ENCODE results near the gene EPN2. TPM values are rescaled to one million over a fixed set of nuclear protein-coding genes. Genes with fewer than 3 reads are reported as not detected.
A peak's percentile ranks its signal among the peaks of the same experiment; 100 is the strongest.
"Not testable (repeated sequence)": the region's sequence is repeated elsewhere in the genome, so short reads cannot be mapped to it uniquely, and the experiment has no call there.

The EPN2 gene
- total RNA-seq, 3 donors from 2014 or later = 6.1 to 9.5 (median 7.2) TPM

- Mint-ChIP-seq H3K9me3 (no peaks in the 10 kb centered on the region), H3K4me1 (ENCODE audit: low read depth) (peaks cover 5% of the 10 kb centered on the region), H3K36me3 (ENCODE audit: insufficient read depth) (no peaks in the 10 kb centered on the region), H3K27me3 (ENCODE audit: low read depth) (no peaks in the 10 kb centered on the region), H3K4me3 (no peak overlapping the region)
- no peak for DNase-seq
- no peak for ATAC-seq
These were observed 31.4 kb downstream of the EPN2 start for GRCh38 chr17:19268611-19269010.

GRCh38 chr17:19269106-19269505 lies 31.9 kb downstream of the EPN2 start:
- Mint-ChIP-seq H3K27me3 (ENCODE audit: low read depth) (no peaks in the 10 kb centered on the region), H3K9me3 (no peaks in the 10 kb centered on the region), H3K4me1 (ENCODE audit: low read depth) (peaks cover 4% of the 10 kb centered on the region), H3K36me3 (ENCODE audit: insufficient read depth) (peaks cover 4% of the 10 kb centered on the region), H3K4me3 (no peak overlapping the region)
- DNase-seq (no peak), ATAC-seq (no peak)

GRCh38 chr17:19269641-19270040 lies 32.5 kb downstream of the EPN2 start:
- H3K9me3 Mint-ChIP-seq = no peaks in the 10 kb centered on the region
- H3K36me3 Mint-ChIP-seq (ENCODE audit: insufficient read depth) = peaks cover 4% of the 10 kb centered on the region
- H3K4me1 Mint-ChIP-seq (ENCODE audit: low read depth) = peaks cover 4% of the 10 kb centered on the region
- DNase-seq (no peak), ATAC-seq (no peak)
- no peaks in the 10 kb centered on the region for H3K27me3 Mint-ChIP-seq (ENCODE audit: low read depth)
- no peak overlapping the region for H3K4me3 Mint-ChIP-seq

GRCh38 chr17:19270347-19270703 lies 33.2 kb downstream of the EPN2 start:
- Mint-ChIP-seq H3K36me3 (ENCODE audit: insufficient read depth) (peaks cover 4% of the 10 kb centered on the region), H3K27me3 (ENCODE audit: low read depth) (no peaks in the 10 kb centered on the region), H3K4me1 (ENCODE audit: low read depth) (peaks cover 4% of the 10 kb centered on the region), H3K9me3 (no peaks in the 10 kb centered on the region), H3K4me3 (no peak overlapping the region)
- DNase-seq (no peak), ATAC-seq (no peak)

GRCh38 chr17:19270704-19271611 lies 33.8 kb downstream of the EPN2 start:
- no peak for ATAC-seq
- Mint-ChIP-seq H3K9me3 (no peaks in the 10 kb centered on the region), H3K36me3 (ENCODE audit: insufficient read depth) (peaks cover 4% of the 10 kb centered on the region), H3K4me3 (no peak overlapping the region), H3K4me1 (ENCODE audit: low read depth) (peaks cover 4% of the 10 kb centered on the region), H3K27me3 (ENCODE audit: low read depth) (no peaks in the 10 kb centered on the region)
- DNase-seq = no peak

- H3K4me3 Mint-ChIP-seq = no peak overlapping the region
- peaks cover 4% of the 10 kb centered on the region for H3K36me3 Mint-ChIP-seq (ENCODE audit: insufficient read depth)
- H3K9me3 Mint-ChIP-seq = no peaks in the 10 kb centered on the region
- ATAC-seq = no peak
- peaks cover 4% of the 10 kb centered on the region for H3K4me1 Mint-ChIP-seq (ENCODE audit: low read depth)
- DNase-seq = no peak
- H3K27me3 Mint-ChIP-seq (ENCODE audit: low read depth) = no peaks in the 10 kb centered on the region
These were observed 34.7 kb downstream of the EPN2 start for GRCh38 chr17:19271780-19272357.

GRCh38 chr17:19273731-19274130 lies 36.6 kb downstream of the EPN2 start:
- H3K4me3 Mint-ChIP-seq = no peak overlapping the region
- peaks cover 4% of the 10 kb centered on the region for H3K4me1 Mint-ChIP-seq (ENCODE audit: low read depth)
- H3K27me3 Mint-ChIP-seq (ENCODE audit: low read depth) = no peaks in the 10 kb centered on the region
- ATAC-seq (no peak), DNase-seq (no peak)
- H3K36me3 Mint-ChIP-seq (ENCODE audit: insufficient read depth) = peaks cover 4% of the 10 kb centered on the region
- H3K9me3 Mint-ChIP-seq = no peaks in the 10 kb centered on the region

- DNase-seq (no peak), ATAC-seq (no peak)
- H3K4me1 Mint-ChIP-seq (ENCODE audit: low read depth) = no peaks in the 10 kb centered on the region
- H3K27me3 Mint-ChIP-seq (ENCODE audit: low read depth) = no peaks in the 10 kb centered on the region
- no peak overlapping the region for H3K4me3 Mint-ChIP-seq
- no peaks in the 10 kb centered on the region for H3K9me3 Mint-ChIP-seq
- H3K36me3 Mint-ChIP-seq (ENCODE audit: insufficient read depth) = peaks cover 4% of the 10 kb centered on the region
These were observed 37.7 kb downstream of the EPN2 start for GRCh38 chr17:19274893-19275292.

- peaks cover 4% of the 10 kb centered on the region for H3K36me3 Mint-ChIP-seq (ENCODE audit: insufficient read depth)
- no peaks in the 10 kb centered on the region for H3K9me3 Mint-ChIP-seq
- H3K4me3 Mint-ChIP-seq = no peak overlapping the region
- ATAC-seq (no peak), DNase-seq (no peak)
- no peaks in the 10 kb centered on the region for H3K4me1 Mint-ChIP-seq (ENCODE audit: low read depth)
- no peaks in the 10 kb centered on the region for H3K27me3 Mint-ChIP-seq (ENCODE audit: low read depth)
These were observed 38.4 kb downstream of the EPN2 start for GRCh38 chr17:19275457-19276127.

- DNase-seq; ATAC-seq; H3K4me3 Mint-ChIP-seq; H3K36me3 Mint-ChIP-seq (ENCODE audit: insufficient read depth); H3K4me1 Mint-ChIP-seq (ENCODE audit: low read depth); H3K9me3 Mint-ChIP-seq; H3K27me3 Mint-ChIP-seq (ENCODE audit: low read depth): not testable (repeated sequence)
These were observed 41.1 kb downstream of the EPN2 start for GRCh38 chr17:19278284-19278683.

GRCh38 chr17:19278729-19279128 lies 41.6 kb downstream of the EPN2 start:
- H3K27me3 Mint-ChIP-seq (ENCODE audit: low read depth) = no peaks in the 10 kb centered on the region
- no peaks in the 10 kb centered on the region for H3K9me3 Mint-ChIP-seq
- peaks cover 1% of the 10 kb centered on the region for H3K4me1 Mint-ChIP-seq (ENCODE audit: low read depth)
- DNase-seq = no peak
- no peak for ATAC-seq
- peaks cover 4% of the 10 kb centered on the region for H3K36me3 Mint-ChIP-seq (ENCODE audit: insufficient read depth)
- no peak overlapping the region for H3K4me3 Mint-ChIP-seq

GRCh38 chr17:19281161-19281560 lies 44.0 kb downstream of the EPN2 start:
- ATAC-seq (no peak), DNase-seq (no peak)
- peaks cover 3% of the 10 kb centered on the region for H3K36me3 Mint-ChIP-seq (ENCODE audit: insufficient read depth)
- H3K9me3 Mint-ChIP-seq = no peaks in the 10 kb centered on the region
- H3K4me1 Mint-ChIP-seq (ENCODE audit: low read depth) = peaks cover 15% of the 10 kb centered on the region
- no peak overlapping the region for H3K4me3 Mint-ChIP-seq
- no peaks in the 10 kb centered on the region for H3K27me3 Mint-ChIP-seq (ENCODE audit: low read depth)

GRCh38 chr17:19284005-19284959 lies 47.1 kb downstream of the EPN2 start:
- peak; percentile 72 to 85 for ATAC-seq
- H3K27me3 Mint-ChIP-seq (ENCODE audit: low read depth) = peaks cover 2% of the 10 kb centered on the region
- no peaks in the 10 kb centered on the region for H3K9me3 Mint-ChIP-seq
- no peak for DNase-seq
- no peak overlapping the region for H3K4me3 Mint-ChIP-seq
- peaks cover 3% of the 10 kb centered on the region for H3K36me3 Mint-ChIP-seq (ENCODE audit: insufficient read depth)
- peaks cover 15% of the 10 kb centered on the region for H3K4me1 Mint-ChIP-seq (ENCODE audit: low read depth)

Data from activated T-cell treated with anti-CD3 and anti-CD28 coated beads, Interleukin-2, amount 50 U/mL, for 4 hours (primary cell).